Activated CD4-positive, CD25-positive, alpha-beta regulatory T cell treated with anti-CD3 and anti-CD28 coated beads, Interleukin-2, amount 50 U/mL, for 72 hours (primary cell): ENCODE data around the gene ZEB2.

ENCODE experiments used
- DNase-seq: peaks from one replicate; pipeline ENCODE4 v3.0.0; 2021

Gene ZEB2

GRCh38 chr2:144339048-144339447 lies 180.9 kb downstream of the ZEB2 start:
- no peak for DNase-seq

DNA sequence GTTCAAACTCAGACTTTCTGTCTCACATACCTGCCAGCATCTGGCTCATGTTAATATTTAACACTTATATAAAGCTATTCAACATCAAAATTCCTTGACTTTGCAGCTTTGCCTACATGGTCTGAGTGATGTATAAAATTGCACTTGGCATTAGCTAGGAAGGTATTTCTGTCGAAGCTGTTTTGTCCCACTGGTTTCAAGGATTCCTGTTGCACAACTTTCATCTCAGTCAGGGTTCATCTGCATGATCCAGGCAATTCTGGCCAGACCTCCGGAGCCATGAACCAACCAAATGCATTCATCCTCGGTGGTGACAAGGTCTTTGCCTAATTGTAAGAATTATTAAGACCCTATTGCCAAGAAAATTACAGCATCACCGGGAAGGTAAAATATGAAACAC lies 185.4 kb downstream of the ZEB2 start:
- no peak for DNase-seq
